Esophagus squamous epithelium (tissue), 5 donors: Measurements from ENCODE around the gene CPLANE1. TPM values are rescaled to one million over a fixed set of nuclear protein-coding genes. Genes with fewer than 3 reads are reported as not detected.
"Not testable (repeated sequence)": the region's sequence is repeated elsewhere in the genome, so short reads cannot be mapped to it uniquely, and the experiment has no call there.

Experiments
- DNase-seq: peaks from one replicate; lab custom pipeline; 2025; lab: John Stamatoyannopoulos, UW
- H3K27ac ChIP-seq, 4 donors: fragments of 200-600 bp; sonication (generic); one replicate each; pipeline ENCODE4 v1.5.1; 2016 to 2019; ENCODE audit warnings: mild to moderate bottlenecking in 1 of 4
- H3K27me3 ChIP-seq, 4 donors: fragments of 200-600 bp; sonication (generic); 1 replicate in 3 of 4; 2 replicates in 1 of 4; pipeline versions ENCODE4 v1.5.1 to v1.6.0; 2017 to 2021; ENCODE audit warnings: antibody characterized with exemption in 1 of 4
- H3K36me3 ChIP-seq, 3 donors: fragments of 200-600 bp; sonication (generic); one replicate each; pipeline ENCODE4 v1.5.1; 2016 to 2019
- H3K4me1 ChIP-seq, 3 donors: fragments of 200-600 bp; sonication (generic); one replicate each; pipeline ENCODE4 v1.5.1; 2017 to 2019
- H3K4me3 ChIP-seq, 4 donors: fragments of 200-600 bp; sonication (generic); 1 replicate in 3 of 4; 2 replicates in 1 of 4; pipeline ENCODE4 v1.5.1; 2016 to 2019; ENCODE audit warnings: mild to moderate bottlenecking in 2 of 4, moderate library complexity in 1 of 4
- H3K9me3 ChIP-seq, 3 donors: fragments of 200-600 bp; sonication (generic); one replicate each; pipeline ENCODE4 v1.5.1; 2016 to 2019
- CTCF ChIP-seq, 6 experiments: fragments of 450-650 bp in 4 of 6; fragments of 200-600 bp in 2 of 6; sonication (generic) in 2 of 6; IDR thresholded peaks; one replicate each; pipeline ENCODE4 v1.5.1; 2016 to 2019; ENCODE audit warnings: antibody characterized with exemption in 6 of 6, mild to moderate bottlenecking in 4 of 6, moderate library complexity in 4 of 6
- POLR2A ChIP-seq, 4 donors: fragments of 450-650 bp; IDR thresholded peaks; one replicate each; pipeline ENCODE4 v1.6.1; 2017; ENCODE audit warnings: antibody characterized with exemption in 4 of 4, mild to moderate bottlenecking in 4 of 4, moderate library complexity in 3 of 4
- WGBS, 2 donors: methylation state at CpG; one replicate each; pipeline ENCODE4 v1.1.5; 2018; 5-methylcytosine and 5-hydroxymethylcytosine counted together
- intact Hi-C: fragments of 100-400 bp; cut with DNase I; formaldehyde crosslinking; loops from one replicate; pipeline ENCODE4 v1.15.0; 2022
- total RNA-seq, 4 donors: library from RNA; depleted of rRNA; stranded (reverse); fragments of >200 nt; gene quantifications; one replicate each; pipeline ENCODE4 v1.1.0, GENCODE V29; 2016
- donor health status: DM: yes; HTN: yes; CAD: no.

Gene CPLANE1
- total RNA-seq, 4 donors from 2014 or later = 8.0 to 17.5 (median 11.5) TPM

DNA sequence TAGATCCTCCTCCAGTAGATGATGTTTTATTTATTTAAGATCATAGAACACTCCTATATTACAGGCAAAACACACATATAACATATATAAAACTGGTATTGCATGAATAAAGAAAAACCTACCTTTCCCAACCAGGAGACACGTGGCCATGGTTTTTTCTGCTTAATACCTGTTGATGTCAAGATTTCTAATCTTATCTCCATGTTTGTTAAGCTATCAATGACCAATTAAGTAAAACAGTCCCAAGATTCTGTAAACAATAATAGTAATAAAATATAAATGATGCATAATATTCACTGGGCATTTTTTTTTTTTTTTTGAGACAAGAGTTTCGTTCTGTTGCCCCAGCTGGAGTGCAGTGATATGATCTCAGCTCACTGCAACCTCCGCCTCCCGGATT, 1.7 kb downstream of the CPLANE1 start:
- no peak for TF ChIP-seq CTCF (IDR thresholded peaks at IDR 0.05)
- TF ChIP-seq POLR2A (IDR thresholded peaks at IDR 0.05) = no peak
- Histone ChIP-seq H3K27ac (no peak overlapping the region), H3K4me3 (no peak overlapping the region), H3K9me3 (no peaks in the 10 kb centered on the region), H3K4me1 (peaks cover 0 to 40% (median 11%) of the 10 kb centered on the region in 3 donors), H3K27me3 (no peaks in the 10 kb centered on the region), H3K36me3 (peaks cover 0 to 22% (median 0%) of the 10 kb centered on the region in 3 donors)
- no peak for DNase-seq
- intact Hi-C loops = no loop called here
- 81 to 93% methylated on average over 4 of the region's 4 CpGs for WGBS, 2 donors

DNA sequence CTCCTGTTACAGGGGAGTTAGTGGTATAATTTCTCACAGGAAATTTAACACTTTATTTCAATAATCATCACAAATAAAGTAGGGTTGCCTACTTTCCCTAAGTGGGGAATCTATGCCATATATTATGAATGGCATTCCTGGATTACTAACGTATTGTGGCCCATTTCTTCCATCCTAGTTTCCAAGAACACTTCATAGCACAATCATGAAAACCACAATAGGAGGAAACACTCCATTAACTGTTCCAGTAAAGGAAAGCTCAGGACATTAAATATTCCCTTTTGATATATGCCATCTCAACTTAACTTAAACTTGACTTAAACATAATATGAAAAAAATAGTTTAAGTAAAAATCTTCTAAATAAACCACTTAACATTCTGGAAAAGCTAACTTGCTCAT, 2.1 kb downstream of the CPLANE1 start:
- Histone ChIP-seq H3K4me1 (peaks cover 0 to 40% (median 11%) of the 10 kb centered on the region in 3 donors), H3K36me3 (peaks cover 0 to 23% (median 0%) of the 10 kb centered on the region in 3 donors), H3K27me3 (no peaks in the 10 kb centered on the region), H3K27ac (no peak overlapping the region), H3K4me3 (no peak overlapping the region), H3K9me3 (no peaks in the 10 kb centered on the region)
- no peak for TF ChIP-seq CTCF (IDR thresholded peaks at IDR 0.05)
- TF ChIP-seq POLR2A (IDR thresholded peaks at IDR 0.05) = no peak
- WGBS, 2 donors = 65 to 74% methylated on average over 1 of the region's 1 CpG
- intact Hi-C loops = no loop called here
- DNase-seq = no peak

GRCh38 chr5:37234288-37234687, 14.9 kb downstream of the CPLANE1 start:
- intact Hi-C loops = no loop called here
- Histone ChIP-seq H3K36me3 (peaks cover 5 to 92% (median 11%) of the 10 kb centered on the region in 3 donors), H3K27me3 (no peaks in the 10 kb centered on the region), H3K4me1 (no peaks in the 10 kb centered on the region), H3K4me3 (no peak overlapping the region), H3K9me3 (no peaks in the 10 kb centered on the region), H3K27ac (no peak overlapping the region)
- WGBS, 2 donors = 96 to 100% methylated on average over 2 of the region's 2 CpGs
- DNase-seq = no peak
- TF ChIP-seq POLR2A (IDR thresholded peaks at IDR 0.05) = no peak
- no peak for TF ChIP-seq CTCF (IDR thresholded peaks at IDR 0.05)

DNA sequence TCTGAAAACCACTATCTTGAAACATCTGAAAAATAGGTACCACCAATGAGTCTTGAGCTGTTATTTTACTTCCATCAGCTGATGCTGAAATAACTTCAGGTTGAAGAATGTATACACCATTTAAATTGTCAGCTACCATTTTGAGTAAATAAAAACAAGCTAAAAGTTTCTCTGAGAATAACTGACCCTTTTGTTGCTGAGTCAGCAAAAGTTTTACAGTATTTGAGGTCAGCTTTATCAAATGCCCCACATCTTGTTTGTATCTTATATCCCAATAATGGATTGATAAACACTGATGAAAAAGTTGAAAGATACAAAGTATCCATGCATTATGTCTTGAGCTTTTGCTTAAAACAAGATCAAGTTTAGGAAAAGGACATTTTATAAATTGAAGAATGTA, 22.8 kb downstream of the CPLANE1 start:
- Histone ChIP-seq H3K36me3 (peaks cover 0 to 86% (median 3%) of the 10 kb centered on the region in 3 donors), H3K4me1 (no peaks in the 10 kb centered on the region), H3K9me3 (no peaks in the 10 kb centered on the region), H3K4me3 (no peak overlapping the region), H3K27me3 (no peaks in the 10 kb centered on the region), H3K27ac (no peak overlapping the region)
- intact Hi-C loops = no loop called here
- DNase-seq = no peak
- TF ChIP-seq POLR2A (IDR thresholded peaks at IDR 0.05) = no peak
- TF ChIP-seq CTCF (IDR thresholded peaks at IDR 0.05) = no peak

- no peak for DNase-seq
- intact Hi-C loops = no loop called here
- no peaks in the 10 kb centered on the region for H3K4me1 ChIP-seq
- TF ChIP-seq CTCF (IDR thresholded peaks at IDR 0.05) (no peak), POLR2A (IDR thresholded peaks at IDR 0.05) (no peak)
- H3K9me3 ChIP-seq = no peaks in the 10 kb centered on the region
- no peak overlapping the region for H3K4me3 ChIP-seq
- H3K27me3 ChIP-seq = no peaks in the 10 kb centered on the region
- no peak overlapping the region for H3K27ac ChIP-seq
- peaks cover 0 to 98% (median 3%) of the 10 kb centered on the region in 3 donors for H3K36me3 ChIP-seq
Measured at GRCh38 chr5:37222181-37222580, 27.0 kb downstream of the CPLANE1 start.

DNA sequence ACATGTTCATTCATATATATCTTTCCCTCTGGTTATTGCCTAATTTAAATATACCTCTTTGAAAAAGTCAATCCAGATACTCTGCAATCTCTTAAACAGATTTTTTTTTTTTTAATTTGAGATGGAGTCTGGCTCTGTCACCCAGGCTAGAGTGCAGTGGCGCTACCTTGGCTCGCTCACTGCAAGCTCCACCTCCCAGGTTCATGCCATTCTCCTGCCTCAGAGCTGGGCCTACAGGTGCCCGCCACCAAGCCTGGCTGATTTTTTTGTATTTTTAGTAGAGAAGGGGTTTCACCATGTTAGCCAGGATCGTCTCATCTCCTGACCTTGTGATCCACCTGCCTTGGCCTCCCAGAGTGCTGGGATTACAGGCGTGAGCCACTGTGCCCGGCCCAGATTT, 28.8 kb downstream of the CPLANE1 start:
- not testable (repeated sequence) for H3K27me3 ChIP-seq
- H3K36me3 ChIP-seq = peaks cover 0 to 95% (median 3%) of the 10 kb centered on the region in 3 donors

DNA sequence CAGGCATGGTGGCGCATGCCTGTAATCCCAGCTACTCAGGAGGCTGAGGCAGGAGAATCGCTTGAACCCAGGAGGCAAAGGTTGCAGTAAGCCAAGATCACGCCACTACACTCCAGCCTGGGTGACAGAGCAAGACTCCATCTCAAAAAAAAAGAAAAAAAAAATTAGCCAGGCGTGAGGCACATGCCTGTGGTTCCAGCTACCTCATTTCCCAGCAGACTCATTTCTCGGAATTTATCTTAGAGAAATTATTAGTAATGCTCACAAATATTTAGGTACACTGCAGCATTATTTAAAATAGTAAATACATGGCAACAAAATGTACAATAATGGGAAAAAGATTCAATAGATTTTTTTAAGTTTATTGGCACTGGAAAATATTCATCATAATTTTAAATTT, 29.8 kb downstream of the CPLANE1 start:
- H3K4me1 ChIP-seq, H3K9me3 ChIP-seq, intact Hi-C loops, H3K4me3 ChIP-seq, H3K27me3 ChIP-seq, H3K27ac ChIP-seq, DNase-seq: not testable (repeated sequence)
- H3K36me3 ChIP-seq = peaks cover 0 to 95% (median 0%) of the 10 kb centered on the region in 3 donors
- WGBS, 2 donors = 90 to 95% methylated on average over 5 of the region's 5 CpGs

More for the DNA sequence above, 28.8 kb downstream of the CPLANE1 start:
- H3K27ac ChIP-seq, DNase-seq, H3K4me1 ChIP-seq, intact Hi-C loops, H3K9me3 ChIP-seq, H3K4me3 ChIP-seq: not testable (repeated sequence)
- WGBS, 2 donors = 98% methylated on average over 4 to 6 of the region's 6 CpGs
